Measurements from ENCODE around the gene MACROD2.

The MACROD2 gene

DNA sequence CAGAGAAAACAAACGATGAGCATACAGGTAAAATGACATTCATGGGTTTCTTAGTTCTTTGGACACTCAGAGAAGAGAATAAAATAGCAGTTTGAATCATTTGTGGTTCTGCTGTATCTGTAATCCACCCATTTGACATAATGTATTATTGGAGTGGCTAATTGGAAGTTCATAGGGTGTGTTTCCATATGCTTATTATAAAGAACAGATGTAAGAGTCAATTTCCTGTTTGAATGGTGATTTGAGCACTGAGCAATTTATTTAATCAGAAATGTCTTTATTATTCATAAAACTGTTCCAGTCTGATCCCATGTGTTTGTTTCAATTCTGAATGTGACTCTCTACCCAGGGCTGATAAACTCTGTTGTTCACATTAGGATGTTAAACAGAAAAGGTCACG, 1638.8 kb downstream of the MACROD2 start:
- FAIRE-seq = no peak
- DNase-seq (ENCODE audit: low spot score) = no peak

DNA sequence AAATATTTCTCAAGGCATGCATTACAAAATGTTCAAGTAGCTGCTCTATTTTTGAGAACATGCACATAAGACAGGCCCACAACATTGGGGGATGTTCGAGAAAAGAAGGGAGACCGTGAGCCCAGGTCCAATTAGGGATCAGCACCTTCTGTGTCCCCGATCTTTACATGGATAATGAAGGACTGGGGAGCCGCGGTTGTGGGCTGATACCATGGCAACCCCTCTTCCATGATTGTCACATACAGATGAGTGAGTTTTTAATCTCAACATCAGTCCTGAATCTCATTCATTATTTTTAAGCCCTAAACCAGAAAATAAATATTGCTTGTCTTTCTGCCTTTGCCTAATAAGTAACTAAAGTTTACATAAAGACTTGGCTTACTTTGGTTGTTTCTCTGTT, 1642.2 kb downstream of the MACROD2 start:
- FAIRE-seq = no peak

DNA sequence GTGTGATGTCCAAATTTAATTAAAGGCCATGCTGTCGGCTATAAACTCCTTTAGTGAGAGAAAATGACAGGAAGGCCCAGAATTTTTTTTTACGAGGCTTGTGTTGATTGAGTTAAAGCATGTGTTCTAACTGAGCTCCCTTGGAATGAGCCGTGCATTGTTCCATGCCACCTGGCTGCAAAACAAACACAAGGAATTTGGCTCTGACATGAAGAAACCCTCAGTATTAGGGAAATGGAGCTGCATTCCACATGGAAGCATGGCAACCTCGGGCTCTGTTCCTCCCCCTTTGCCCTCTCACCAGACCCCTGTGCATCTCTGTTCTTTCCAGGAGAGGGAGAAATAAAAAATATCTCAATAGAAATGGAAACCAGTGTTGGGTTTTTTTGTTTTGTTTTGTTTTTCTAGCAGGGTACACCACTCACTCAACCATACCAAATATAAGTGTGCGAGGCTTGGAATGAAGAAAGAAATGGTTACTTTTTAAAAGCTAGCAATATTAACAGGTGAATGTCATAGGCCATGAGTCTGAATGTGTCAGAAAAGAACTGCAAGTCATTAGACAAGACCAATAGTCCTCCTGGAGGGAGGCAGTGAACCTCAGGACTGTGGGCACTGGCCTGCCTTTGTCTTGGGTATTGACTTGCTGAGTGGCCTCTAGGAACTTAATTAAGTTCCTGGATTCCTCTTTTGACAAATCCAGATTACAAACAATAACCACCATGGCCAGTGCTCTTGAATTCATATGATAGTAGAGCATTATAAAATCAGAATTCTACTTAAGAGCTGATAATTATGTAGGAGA, 1642.8 kb downstream of the MACROD2 start:
- DNase-seq (ENCODE audit: low spot score) (no peak), FAIRE-seq (no peak)

More for the DNA sequence above, 1642.2 kb downstream of the MACROD2 start:
- DNase-seq (ENCODE audit: low spot score) = no peak

DNA sequence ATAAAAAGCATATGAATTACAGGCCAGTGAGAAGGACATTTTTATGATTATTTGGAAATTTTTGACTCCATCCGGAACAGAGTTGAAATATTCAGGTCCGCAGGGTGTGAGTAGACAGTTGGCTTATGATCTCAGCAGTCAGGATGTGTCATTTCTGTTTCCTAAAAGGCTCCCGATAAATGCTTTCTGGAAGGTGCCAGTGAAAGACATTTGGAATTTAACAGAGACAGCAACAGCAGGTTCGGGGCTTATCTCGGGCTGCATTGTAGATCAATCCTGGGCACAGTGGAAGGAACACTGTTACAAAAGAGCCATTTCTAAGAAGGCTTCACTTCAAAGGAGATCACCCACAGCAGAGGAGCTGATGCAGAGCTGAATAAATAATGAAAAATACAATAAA, 1643.5 kb downstream of the MACROD2 start:
- FAIRE-seq = no peak
- no peak for DNase-seq (ENCODE audit: low spot score)

DNA sequence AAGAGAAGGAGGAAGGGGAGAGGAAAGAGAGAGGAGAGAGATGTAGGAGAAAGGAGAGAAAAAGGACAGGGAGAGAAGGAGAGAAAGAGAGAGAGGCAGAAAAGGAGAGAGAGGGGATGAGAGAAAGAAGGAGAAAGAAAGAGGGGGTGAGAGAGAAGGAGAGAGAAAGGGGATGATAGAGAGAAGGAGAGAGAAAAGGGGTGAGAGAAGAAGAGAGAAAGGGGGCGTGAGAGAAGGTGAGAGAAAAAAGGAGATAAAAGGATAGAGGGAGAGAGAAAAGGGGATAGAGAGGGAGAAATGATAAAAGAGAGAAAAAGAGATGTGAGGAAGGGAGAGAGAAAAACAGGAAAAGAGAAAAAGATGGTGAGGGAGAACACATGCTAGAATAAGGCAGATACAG, 1644.5 kb downstream of the MACROD2 start:
- FAIRE-seq = no peak
- DNase-seq (ENCODE audit: low spot score) = no peak

DNA sequence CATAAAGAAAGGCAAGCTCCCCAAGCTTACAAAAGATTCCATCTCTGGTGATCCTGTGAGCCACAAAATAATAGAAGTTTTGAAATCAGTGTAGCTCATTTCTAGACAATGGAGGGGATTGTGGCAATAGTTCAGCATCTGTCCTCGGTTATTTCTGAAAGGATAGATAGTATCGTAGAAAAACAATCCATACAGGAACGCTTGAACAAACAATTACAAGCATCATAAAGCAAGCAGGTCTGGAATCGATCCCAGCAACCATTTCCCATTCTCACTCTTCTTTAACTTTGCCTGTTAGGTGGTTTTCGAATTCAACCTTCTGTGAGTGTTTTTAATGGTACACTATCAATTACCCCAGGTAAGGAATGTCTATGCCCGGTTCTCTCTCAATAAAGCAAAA, 1646.8 kb downstream of the MACROD2 start:
- DNase-seq (ENCODE audit: low spot score) (no peak), FAIRE-seq (no peak)

DNA sequence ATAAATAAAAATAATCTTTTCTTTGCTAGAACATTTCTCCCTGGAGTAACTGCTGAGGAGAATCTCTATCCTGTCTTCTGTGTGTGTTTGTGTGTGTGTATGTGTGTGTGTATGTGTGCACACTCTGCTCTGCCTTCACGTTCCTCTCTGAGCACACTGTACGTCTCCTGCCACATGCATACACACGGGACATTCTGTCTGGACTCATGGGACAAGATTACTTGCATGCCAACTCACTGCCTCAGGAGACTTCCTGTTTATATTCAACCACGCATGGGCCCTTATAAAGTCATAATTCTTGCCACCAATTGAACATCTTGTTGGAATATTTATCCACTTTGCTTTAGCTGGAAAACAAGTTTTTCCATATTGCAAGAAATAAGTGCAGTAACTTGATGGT, 1647.4 kb downstream of the MACROD2 start:
- FAIRE-seq = no peak

DNA sequence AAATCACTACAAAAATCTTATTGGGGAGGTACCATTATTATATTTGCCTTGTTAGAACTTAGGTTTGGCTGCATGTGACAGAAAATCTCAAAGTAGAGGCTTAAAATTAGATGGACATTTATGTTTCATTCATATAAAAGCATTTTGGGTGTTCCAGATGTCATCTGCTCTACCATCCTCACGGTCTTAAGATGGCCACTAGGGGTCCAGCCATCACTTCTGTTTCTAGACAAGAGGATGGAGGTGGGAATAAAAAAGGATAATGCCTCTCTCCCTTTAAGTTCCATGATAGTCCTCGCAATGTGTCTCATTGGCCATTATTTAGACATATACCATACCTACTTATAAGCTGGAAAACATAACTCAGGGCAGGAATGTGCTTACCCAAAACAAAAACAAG, 1648.4 kb downstream of the MACROD2 start:
- DNase-seq (ENCODE audit: low spot score) = no peak
- FAIRE-seq = no peak

More for the DNA sequence above, 1647.4 kb downstream of the MACROD2 start:
- DNase-seq (ENCODE audit: low spot score) = no peak

DNA sequence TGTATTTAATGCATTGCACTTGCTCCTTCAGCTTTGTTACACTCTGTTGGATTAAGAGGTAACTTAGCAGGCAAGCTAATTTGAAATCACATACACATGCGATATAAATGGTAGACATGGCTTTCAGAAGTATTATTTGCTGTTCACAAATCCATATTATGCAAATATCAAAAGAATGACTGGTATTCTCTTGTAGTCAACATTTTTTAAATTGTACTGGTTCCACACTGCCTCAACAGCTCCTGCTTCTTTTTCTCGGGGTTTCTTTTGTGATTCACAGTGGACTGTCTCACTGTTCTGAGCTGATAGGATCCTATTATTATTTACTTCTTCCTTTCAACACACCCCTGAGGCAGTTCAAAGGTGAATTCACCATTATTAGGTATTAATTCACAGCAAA, 1650.5 kb downstream of the MACROD2 start:
- FAIRE-seq = no peak
- no peak for DNase-seq (ENCODE audit: low spot score)

DNA sequence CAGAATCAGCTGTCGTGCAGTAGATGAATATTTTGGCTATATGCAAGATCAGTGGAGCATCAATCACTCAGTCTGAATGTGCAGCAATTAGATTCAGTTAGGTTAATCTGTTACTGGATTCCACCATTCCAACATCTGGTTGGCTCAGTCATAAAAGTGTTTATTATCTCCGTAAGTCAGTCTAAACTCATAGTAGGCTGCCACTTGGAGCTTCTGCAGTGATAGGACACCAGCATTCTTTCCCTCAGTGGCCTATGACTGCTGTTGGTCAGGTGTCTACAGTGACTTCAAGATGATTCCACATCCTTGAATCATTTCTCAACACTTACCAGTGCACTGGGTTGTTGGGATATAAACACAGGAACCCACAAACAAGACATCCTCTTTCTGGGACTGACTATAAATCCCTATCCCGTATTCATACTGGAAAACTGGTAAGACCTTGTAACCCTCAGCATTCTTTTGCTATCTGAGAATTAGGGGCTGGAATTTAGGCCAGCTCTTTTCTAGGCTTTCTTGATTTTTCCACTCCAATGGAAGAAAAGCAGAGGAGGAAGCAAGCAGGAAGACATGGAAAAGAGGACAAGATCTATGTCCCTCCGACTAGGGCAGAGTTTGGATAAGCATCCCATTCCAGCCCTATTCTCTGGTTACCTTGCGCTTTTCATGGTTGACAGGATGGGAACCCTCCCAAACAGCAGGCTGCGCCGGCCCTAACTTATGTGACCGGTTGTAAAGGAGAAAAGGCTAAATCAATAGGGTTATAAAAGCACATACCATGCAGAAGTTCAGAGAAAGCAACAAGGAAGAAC, 1658.3 kb downstream of the MACROD2 start:
- FAIRE-seq (no peak), DNase-seq (ENCODE audit: low spot score) (no peak)

DNA sequence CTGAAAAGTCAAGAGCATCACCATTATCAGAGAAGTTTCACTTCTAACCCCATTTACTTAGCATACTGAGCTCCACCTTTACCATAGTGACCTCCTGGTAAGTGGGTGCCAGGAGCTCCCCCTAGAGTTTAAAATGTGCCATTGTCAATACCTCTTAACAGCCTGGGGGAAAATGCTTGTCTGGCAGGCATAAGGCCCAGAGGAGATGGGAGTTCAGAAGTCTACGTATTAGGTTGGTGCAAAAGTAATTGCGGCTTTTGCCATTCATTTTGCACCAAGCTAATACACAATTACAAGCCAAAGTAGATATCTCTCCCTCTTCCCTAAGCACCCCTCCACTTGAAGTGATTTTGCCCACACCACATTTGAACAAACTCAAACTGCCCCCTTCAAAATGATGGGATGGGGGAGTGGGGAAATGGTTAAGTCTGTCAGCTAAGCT, 1658.9 kb downstream of the MACROD2 start:
- DNase-seq (ENCODE audit: low spot score) (peak; percentile 22), FAIRE-seq (no peak)

DNA sequence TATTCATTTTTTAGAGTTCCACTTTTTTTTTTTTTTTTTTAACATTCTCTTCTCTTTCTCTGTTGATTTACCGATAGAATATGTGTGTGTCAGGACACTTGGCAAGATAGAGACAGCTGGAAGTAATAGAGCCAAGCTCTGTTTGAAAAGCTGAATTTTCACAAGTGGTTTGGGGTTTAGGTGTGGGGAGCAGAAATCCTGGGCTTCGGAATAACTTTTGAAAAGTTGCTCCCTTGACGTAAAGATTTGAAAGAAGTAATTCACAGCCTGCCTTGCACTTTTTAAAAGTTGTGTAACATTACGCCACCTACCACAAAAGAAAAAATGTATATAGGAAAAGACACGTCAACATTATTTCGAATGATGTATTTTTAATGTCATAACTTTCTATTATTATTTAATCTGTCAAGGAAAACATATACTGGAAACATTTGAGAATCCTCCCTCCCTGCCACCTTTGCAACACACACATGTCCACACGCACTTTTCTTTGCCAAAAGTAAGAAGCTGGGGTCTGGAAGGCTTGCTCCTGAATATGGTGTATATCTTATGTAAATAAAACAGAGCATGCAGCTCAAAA, 1660.1 kb downstream of the MACROD2 start:
- DNase-seq (ENCODE audit: low spot score) (no peak), FAIRE-seq (no peak)

DNA sequence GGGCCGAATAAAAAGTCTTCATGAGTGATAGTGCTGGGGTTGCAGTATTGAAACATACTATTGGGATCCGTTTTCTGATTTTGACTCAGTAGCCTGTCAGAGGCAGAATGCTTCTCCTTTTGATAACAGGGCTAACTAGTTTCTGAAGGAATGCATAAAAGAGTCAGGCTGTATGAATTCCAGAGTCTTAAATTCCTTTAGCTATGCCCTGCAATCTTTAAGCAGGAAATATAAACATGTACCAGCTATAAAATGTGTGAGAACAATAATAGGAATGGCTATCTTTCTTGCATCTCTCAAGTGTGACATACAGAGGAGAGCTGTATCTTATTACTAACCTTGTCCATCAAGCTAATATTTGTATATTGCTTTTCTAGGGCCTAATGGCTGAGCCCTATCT, 1660.8 kb downstream of the MACROD2 start:
- FAIRE-seq = no peak
- no peak for DNase-seq (ENCODE audit: low spot score)

DNA sequence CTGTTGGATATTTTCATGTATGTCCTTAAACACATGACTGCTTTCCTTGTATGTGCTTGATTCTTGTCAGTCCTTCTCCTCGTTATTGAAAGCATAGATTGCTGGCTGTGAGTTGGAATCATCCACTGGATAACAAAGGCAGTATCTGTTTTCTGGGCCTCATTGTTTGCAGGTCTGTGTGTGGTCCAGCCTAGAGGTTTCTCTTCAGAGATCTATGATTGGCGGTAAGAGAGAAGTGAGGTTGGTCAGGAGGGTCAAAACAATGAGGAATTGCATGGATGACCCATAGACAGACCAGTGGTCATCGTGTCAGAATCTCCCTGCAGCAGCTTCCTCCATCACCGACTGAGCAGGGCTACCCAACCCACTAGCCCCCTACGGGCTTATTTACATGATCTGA, 1663.0 kb downstream of the MACROD2 start:
- FAIRE-seq = no peak
- no peak for DNase-seq (ENCODE audit: low spot score)

DNA sequence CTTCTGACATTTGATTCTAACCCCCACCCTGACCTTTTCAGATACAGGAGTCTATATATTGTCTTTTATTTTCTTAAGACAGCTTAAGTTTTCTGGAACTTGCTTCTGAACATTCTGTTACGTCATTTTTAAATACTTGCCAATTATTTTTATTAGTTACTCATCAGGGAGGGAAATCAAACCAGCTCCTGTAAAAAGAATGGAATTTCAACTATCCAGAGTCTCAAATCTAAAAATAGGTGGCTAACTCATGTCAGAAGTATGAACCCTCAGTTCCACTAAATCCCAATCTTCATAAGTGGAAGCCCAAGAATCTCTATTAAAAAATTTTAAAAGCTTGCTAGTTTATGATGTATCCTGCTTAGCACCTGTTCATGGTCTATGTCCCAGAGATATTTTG, 1677.9 kb downstream of the MACROD2 start:
- DNase-seq (ENCODE audit: low spot score) = peak; percentile 57
- peak; percentile 71 for FAIRE-seq

DNA sequence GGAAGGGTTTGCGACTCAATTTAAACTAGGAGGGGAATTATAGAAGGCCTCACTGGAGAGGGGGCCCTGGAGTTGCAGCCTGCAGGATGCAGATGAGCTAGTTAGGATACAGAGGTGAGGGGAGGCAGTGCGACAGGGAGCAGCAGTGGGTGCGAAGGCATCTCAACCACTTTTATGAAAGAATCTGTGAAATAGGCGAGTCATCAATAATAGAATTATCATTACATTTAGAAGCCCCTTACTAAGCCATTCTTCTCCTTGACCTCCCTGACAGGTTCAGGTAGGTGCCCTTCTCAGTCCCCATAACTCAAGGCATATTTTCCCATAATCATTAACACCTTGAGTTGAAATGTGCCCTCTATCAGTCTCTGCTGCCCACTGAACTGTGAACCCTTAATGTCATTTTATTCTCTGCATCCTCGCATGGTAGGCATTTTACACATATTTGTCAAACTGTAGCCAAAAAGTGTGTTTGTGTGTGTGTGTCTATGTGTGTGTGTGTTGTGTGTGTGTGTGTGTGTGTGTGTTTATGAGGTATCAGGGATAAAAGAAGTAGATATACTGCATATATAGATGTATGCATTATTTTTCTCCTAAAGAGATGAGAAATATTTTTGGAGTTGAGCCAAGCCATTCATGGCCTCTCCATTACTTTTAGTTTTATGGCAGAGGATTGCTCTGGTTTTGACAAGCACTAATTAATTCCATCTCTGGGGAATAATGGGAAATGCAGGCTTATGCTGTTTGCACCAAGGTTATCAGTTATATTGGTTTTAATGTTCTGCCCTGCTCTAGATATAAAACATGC, 1679.1 kb downstream of the MACROD2 start:
- DNase-seq (ENCODE audit: low spot score) (no peak), FAIRE-seq (peak; percentile 74)

DNA sequence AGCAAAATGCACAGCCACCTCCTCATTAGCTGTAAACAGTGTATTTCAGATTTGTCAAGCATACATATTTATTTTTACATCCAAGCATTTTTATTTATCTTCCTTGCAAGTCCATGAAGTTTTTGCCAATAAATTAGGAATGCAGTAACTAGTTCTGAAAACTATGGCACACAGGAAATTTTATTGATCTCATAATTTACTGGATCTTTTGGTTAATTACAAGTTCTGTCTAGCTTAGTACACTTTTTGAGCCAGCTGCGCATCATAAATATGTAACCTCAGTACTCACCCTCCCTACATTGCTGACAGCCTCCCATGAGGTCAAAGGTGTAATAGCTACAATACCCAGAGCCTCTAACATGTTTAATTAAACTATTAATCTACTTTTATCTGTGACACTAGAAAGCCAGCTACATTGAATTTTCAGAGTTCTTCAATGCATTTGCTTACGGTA, 1679.8 kb downstream of the MACROD2 start:
- no peak for DNase-seq (ENCODE audit: low spot score)
- FAIRE-seq = no peak

DNA sequence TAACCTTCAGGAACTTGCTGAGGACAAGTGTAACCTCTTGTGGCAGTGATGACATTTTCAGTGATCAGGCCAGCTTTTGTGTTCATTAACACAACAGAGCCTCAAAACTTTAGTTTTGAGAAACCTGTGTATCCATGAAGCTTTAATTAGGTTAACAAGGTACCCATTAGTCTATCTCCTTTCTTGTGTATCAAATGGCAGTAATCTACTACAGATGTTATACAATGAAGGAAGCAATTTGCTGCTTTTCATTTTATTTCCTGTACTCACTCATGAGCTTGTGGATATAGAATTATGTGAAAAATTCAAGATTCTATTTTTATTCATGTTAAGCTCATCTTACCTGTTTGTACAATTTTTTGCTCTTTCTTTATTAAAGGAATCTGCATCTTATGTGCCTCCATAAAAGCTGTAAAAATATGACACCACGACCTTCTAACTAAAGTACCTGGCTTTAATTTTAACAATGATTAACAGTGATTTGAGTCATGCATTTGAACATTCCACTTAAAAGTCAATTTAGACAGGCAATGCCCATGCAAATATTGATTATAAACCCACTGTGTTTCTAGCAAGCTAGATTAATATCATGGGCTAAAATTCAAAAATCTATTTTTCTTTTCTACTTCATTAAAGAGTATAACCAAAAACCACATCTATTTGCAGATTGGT, 1680.6 kb downstream of the MACROD2 start:
- FAIRE-seq (no peak), DNase-seq (ENCODE audit: low spot score) (no peak)

DNA sequence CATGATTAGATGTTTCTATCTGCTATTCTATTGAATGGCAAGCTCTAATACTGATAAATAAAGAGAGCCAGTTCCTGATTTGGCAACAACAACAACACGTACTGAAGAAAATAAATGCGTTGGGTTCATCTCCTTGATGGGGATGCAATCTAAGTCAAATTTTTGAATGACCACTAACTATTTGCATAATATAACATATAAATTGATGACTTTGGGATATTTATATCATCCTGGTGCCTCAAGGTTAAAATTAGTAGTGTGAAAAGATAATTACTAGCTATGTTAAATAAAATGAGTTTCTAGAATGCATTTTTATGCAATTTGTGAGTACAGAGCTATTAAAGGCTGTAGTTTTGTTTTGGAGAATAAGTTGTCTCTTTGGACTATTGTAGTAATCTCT, 1681.5 kb downstream of the MACROD2 start:
- FAIRE-seq (no peak), DNase-seq (ENCODE audit: low spot score) (no peak)

DNA sequence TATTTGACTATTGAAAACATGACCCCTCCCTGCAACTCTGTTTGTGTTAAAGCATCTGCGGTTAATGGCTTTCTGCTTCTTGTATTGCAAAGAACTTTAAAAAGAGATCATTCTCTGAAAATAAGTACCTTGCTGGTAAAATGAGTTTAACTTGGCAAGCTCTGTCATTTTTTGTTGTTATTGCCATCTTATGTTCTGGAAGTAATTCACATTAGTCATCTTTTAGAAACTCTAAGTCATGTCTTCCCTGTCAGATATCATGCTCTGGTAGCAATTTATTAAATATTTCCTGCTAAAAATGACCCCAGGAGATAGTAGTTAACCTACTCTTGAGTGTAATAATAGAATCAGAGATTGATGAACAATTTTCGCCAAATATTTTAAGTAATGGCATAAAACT, 1687.4 kb downstream of the MACROD2 start:
- no peak for FAIRE-seq
- DNase-seq (ENCODE audit: low spot score) = no peak

DNA sequence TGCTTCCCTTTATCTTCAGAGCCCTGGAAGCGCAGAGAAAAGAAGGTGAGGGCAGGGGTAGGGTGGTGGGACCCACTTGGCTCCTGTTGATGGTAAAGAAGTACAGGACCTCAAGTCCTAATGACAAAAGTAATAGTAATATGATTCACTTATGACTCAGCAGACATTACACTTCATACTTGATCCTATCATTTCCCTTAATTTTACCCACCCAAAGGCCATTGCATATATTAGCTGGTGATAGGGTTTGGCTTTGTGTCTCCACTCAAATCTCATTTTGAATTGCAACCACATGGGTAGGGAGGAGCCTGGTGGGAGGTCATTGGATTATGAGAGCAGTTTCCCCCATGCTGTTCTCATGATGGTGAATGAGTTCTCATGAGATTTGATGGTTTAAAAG, 1697.3 kb downstream of the MACROD2 start:
- FAIRE-seq (no peak), DNase-seq (ENCODE audit: low spot score) (no peak)

All from RCC 7860 (cell line).